ENCODE data around the gene KRTAP5-5. TPM values are rescaled to one million over a fixed set of nuclear protein-coding genes. Genes with fewer than 3 reads are reported as not detected.

KRTAP5-5 gene
- total and polyA plus RNA-seq, 2 of the 8 experiments (the other 6 are each of a cell fraction or from before 2014, with no cell fraction given), result 0.09 TPM; not detected in 1

DNA sequence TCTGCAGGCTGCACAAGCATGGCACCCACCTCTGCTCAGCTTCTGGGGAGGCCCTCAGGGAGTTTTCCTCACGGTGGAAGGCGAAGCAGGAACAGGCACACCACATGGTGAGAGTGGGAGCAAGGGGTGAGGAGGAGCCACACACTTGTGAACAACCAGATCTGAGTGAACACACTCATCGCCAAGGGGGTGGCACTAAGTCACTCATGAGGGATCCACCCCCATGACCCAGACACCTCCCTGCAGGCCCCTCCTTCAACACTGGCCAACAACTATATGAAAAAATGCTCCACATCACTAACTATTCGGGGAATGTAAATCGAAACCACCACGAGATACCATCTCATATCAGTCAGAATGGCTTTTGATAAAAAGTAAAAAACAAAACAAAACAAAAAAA is 30.8 kb upstream of the KRTAP5-5 start:
- Histone ChIP-seq H3K9ac (replicated peaks in 1 of 4; ENCODE audit: extremely low read depth in 1 of 4, low read depth in 3 of 4, low read length in 3 of 4) (no peak overlapping the region), H2BK15ac (ENCODE audit: low read length) (no peak overlapping the region), H3K4me3 (ENCODE audit: extremely low read depth in 1 of 4, insufficient read depth in 2 of 4, low read depth in 3 of 4, low read length in 4 of 4) (no peak overlapping the region), H3K23me2 (ENCODE audit: low read depth, low read length) (peaks cover 2% of the 10 kb centered on the region; the same call in 1 of the 2 replicates), H3K23ac (ENCODE audit: insufficient read length) (no peak overlapping the region), H3K4ac (replicated peaks; ENCODE audit: insufficient read length, low read depth, low read length) (no peak overlapping the region), H3K4me1 (replicated peaks in 1 of 4; ENCODE audit: control insufficient read depth in 3 of 4, insufficient read depth in 4 of 4, low read length in 3 of 4) (peaks cover 2 to 13% (median 5%) of the 10 kb centered on the region in 4 experiments), H2BK20ac (ENCODE audit: low read length) (no peak overlapping the region), H3K79me2 (ENCODE audit: control insufficient read depth in 1 of 2, insufficient read depth in 2 of 2, low read length in 2 of 2) (no peaks in the 10 kb centered on the region), H4K8ac (ENCODE audit: extremely low read depth, insufficient read depth, low read length) (no peak overlapping the region), H3K36me3 (ENCODE audit: control insufficient read depth in 2 of 4, insufficient read depth in 4 of 4, low read length in 3 of 4) (no peaks in the 10 kb centered on the region), H3K79me1 (ENCODE audit: low read depth, low read length) (no peaks in the 10 kb centered on the region), H2AK5ac (ENCODE audit: low read depth, low read length) (no peak overlapping the region), H4K5ac (ENCODE audit: insufficient read length, low read depth, low read length) (no peak overlapping the region), H3K4me2 (ENCODE audit: insufficient read depth in 1 of 2, low read depth in 2 of 2, low read length in 2 of 2) (no peak overlapping the region), H3K9me3 (ENCODE audit: insufficient read depth in 2 of 2, low read depth in 1 of 2, low read length in 1 of 2) (peaks cover 0 to 4% of the 10 kb centered on the region in 2 experiments; a peak in 1 of 4 replicates), H3K14ac (ENCODE audit: insufficient read length) (no peak overlapping the region), H2AFZ (ENCODE audit: low read length) (no peak overlapping the region), H2BK120ac (replicated peaks; ENCODE audit: low read depth, low read length) (no peak overlapping the region), H2BK12ac (ENCODE audit: low read depth, low read length) (no peak overlapping the region), H4K91ac (replicated peaks; ENCODE audit: insufficient read length, low read length) (no peak overlapping the region), H3K18ac (ENCODE audit: extremely low read depth, low read length) (no peak overlapping the region), H3K27ac (ENCODE audit: low read depth, low read length) (no peak overlapping the region), H2BK5ac (ENCODE audit: low read depth, low read length) (no peak overlapping the region), H3K27me3 (replicated peaks in 1 of 4; ENCODE audit: control insufficient read depth in 3 of 4, extremely low read depth in 1 of 4, insufficient read depth in 3 of 4, low read length in 3 of 4) (peaks cover 0 to 4% (median 0%) of the 10 kb centered on the region in 4 experiments; a peak in 1 of 7 replicates), H4K20me1 (replicated peaks in 1 of 2; ENCODE audit: control insufficient read depth in 1 of 2, insufficient read depth in 2 of 2, low read length in 2 of 2) (peaks cover 0 to 2% of the 10 kb centered on the region in 2 experiments), H3K56ac (replicated peaks; ENCODE audit: insufficient read length, low read depth, low read length) (no peak overlapping the region)
- FAIRE-seq, result no peak
- WGBS, 2 experiments (ENCODE audit: extremely low coverage in 1 of 2, insufficient coverage in 1 of 2, insufficient read length in 1 of 2, insufficient replicate concordance in 2 of 2, low coverage in 1 of 2, low lambda C conversion rate in 2 of 2, missing lambda C conversion rate in 1 of 2), result 76% methylated on average over 6 of the region's 6 CpGs; no CpG with 5 or more reads in 1 of the 2 experiments
- CTCF ChIA-PET (ENCODE audit: partially characterized antibody), result interaction anchor here (1.3 to 7.7 kb wide), 6 partner anchors 22 to 52 kb away, joined by 3 to 95 read pairs (median 24); partner anchors contain the start of gene KRTAP5-5
- no peak for TF ChIP-seq TBP (IDR thresholded peaks at IDR 0.05; ENCODE audit: low read depth, low read length)
- TF ChIP-seq, protein P1, sequence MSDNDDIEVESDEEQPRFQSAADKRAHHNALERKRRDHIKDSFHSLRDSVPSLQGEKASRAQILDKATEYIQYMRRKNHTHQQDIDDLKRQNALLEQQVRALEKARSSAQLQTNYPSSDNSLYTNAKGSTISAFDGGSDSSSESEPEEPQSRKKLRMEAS (IDR thresholded peaks at IDR 0.05), result no peak
- DNase-seq (ENCODE audit: low read depth in 1 of 2, low spot score in 2 of 2), result no peak
- POLR2A ChIA-PET (ENCODE audit: partially characterized antibody), result interaction anchor here (0.6 kb wide), 1 partner anchor 153 kb away, joined by 3 read pairs; no protein-coding TSS in a partner anchor
